Measurements from ENCODE around the gene RPS2.

RPS2 gene

GRCh38 chr16:1975432-1976215, 11.0 kb upstream of the RPS2 start:
- H3K9me2 ChIP-seq (replicated peaks; ENCODE audit: insufficient read depth, low read length), result no peaks in the 10 kb centered on the region
- TF ChIP-seq CTCF (IDR thresholded peaks at IDR 0.05; ENCODE audit: insufficient read depth, low read length, poor library complexity, severe bottlenecking) (no peak), EZH2phosphoT487 (conservative IDR thresholded peaks at IDR 0.05; ENCODE audit: low read length) (no peak)

GRCh38 chr16:1974157-1975070, 9.8 kb upstream of the RPS2 start:
- Histone ChIP-seq H3K9me3 (ENCODE audit: insufficient read depth, low read length) (no peaks in the 10 kb centered on the region), H3K9me2 (replicated peaks; ENCODE audit: insufficient read depth, low read length) (no peaks in the 10 kb centered on the region), H3K79me2 (ENCODE audit: insufficient read depth, low read length) (peaks cover 22% of the 10 kb centered on the region), H4K20me1 (ENCODE audit: low read depth, low read length) (no peaks in the 10 kb centered on the region; the same call in 1 of the 2 replicates), H2AFZ (ENCODE audit: low read depth, low read length, severe bottlenecking) (no peak overlapping the region), H3K36me3 (ENCODE audit: low read length) (no peaks in the 10 kb centered on the region), H3K27me3 (ENCODE audit: low read length) (no peaks in the 10 kb centered on the region), H3K4me3 (ENCODE audit: insufficient read depth, low read length, poor library complexity, severe bottlenecking) (no peak overlapping the region), H3K9ac (ENCODE audit: low read length) (no peak overlapping the region), H3F3A (ENCODE audit: insufficient read depth) (peaks cover 5% of the 10 kb centered on the region; the same call in 1 of the 2 replicates), H3K4me2 (ENCODE audit: low read depth, low read length, poor library complexity, severe bottlenecking) (no peak overlapping the region), H3K27ac (ENCODE audit: low read depth, low read length) (no peak overlapping the region)
- TF ChIP-seq CTCF (IDR thresholded peaks at IDR 0.05; ENCODE audit: insufficient read depth, low read length, poor library complexity, severe bottlenecking), result no peak
- no peak for TF ChIP-seq EZH2phosphoT487 (conservative IDR thresholded peaks at IDR 0.05; ENCODE audit: low read length)

More at GRCh38 chr16:1975432-1976215, 11.0 kb upstream of the RPS2 start:
- Histone ChIP-seq H3F3A (ENCODE audit: insufficient read depth) (no peaks in the 10 kb centered on the region), H3K27me3 (ENCODE audit: low read length) (no peaks in the 10 kb centered on the region), H2AFZ (ENCODE audit: low read depth, low read length, severe bottlenecking) (no peak overlapping the region), H3K4me2 (ENCODE audit: low read depth, low read length, poor library complexity, severe bottlenecking) (no peak overlapping the region), H3K27ac (ENCODE audit: low read depth, low read length) (no peak overlapping the region), H3K9me3 (ENCODE audit: insufficient read depth, low read length) (no peaks in the 10 kb centered on the region), H3K4me3 (ENCODE audit: insufficient read depth, low read length, poor library complexity, severe bottlenecking) (no peak overlapping the region), H3K9ac (ENCODE audit: low read length) (no peak overlapping the region), H3K79me2 (ENCODE audit: insufficient read depth, low read length) (peaks cover 22% of the 10 kb centered on the region), H4K20me1 (ENCODE audit: low read depth, low read length) (no peaks in the 10 kb centered on the region; the same call in 1 of the 2 replicates), H3K36me3 (ENCODE audit: low read length) (no peaks in the 10 kb centered on the region)

GRCh38 chr16:1973461-1974156, 9.0 kb upstream of the RPS2 start:
- Histone ChIP-seq H3F3A (ENCODE audit: insufficient read depth) (peaks cover 5% of the 10 kb centered on the region; the same call in 1 of the 2 replicates), H3K27me3 (ENCODE audit: low read length) (no peaks in the 10 kb centered on the region), H3K4me3 (ENCODE audit: insufficient read depth, low read length, poor library complexity, severe bottlenecking) (no peak overlapping the region), H3K9me3 (ENCODE audit: insufficient read depth, low read length) (no peaks in the 10 kb centered on the region), H4K20me1 (ENCODE audit: low read depth, low read length) (no peaks in the 10 kb centered on the region; the same call in 1 of the 2 replicates), H3K9ac (ENCODE audit: low read length) (no peak overlapping the region), H3K27ac (ENCODE audit: low read depth, low read length) (no peak overlapping the region), H3K4me2 (ENCODE audit: low read depth, low read length, poor library complexity, severe bottlenecking) (peak overlapping the region; percentile 25), H3K79me2 (ENCODE audit: insufficient read depth, low read length) (peaks cover 22% of the 10 kb centered on the region), H3K9me2 (replicated peaks; ENCODE audit: insufficient read depth, low read length) (no peaks in the 10 kb centered on the region), H3K36me3 (ENCODE audit: low read length) (no peaks in the 10 kb centered on the region), H2AFZ (ENCODE audit: low read depth, low read length, severe bottlenecking) (no peak overlapping the region)
- TF ChIP-seq CTCF (IDR thresholded peaks at IDR 0.05; ENCODE audit: insufficient read depth, low read length, poor library complexity, severe bottlenecking), result no peak
- no peak for TF ChIP-seq EZH2phosphoT487 (conservative IDR thresholded peaks at IDR 0.05; ENCODE audit: low read length)
